H7 (cell line): ENCODE data around the gene FLRT2. TPM values are rescaled to one million over a fixed set of nuclear protein-coding genes. Genes with fewer than 3 reads are reported as not detected.

Experiments used
- DNase-seq: peaks from one replicate; pipeline ENCODE4 v3.0.0; 2012
- H3K27me3 ChIP-seq: 2 replicates; pipeline ENCODE4 v1.6.0; 2011; ENCODE audit warnings: mild to moderate bottlenecking, low read length; ENCODE audit not compliant: control insufficient read depth, insufficient read depth
- H3K36me3 ChIP-seq: replicated peaks from 2 replicates; pipeline ENCODE4 v1.5.1; 2011; ENCODE audit warnings: low read length; ENCODE audit not compliant: control insufficient read depth, insufficient read depth
- H3K4me3 ChIP-seq: 2 replicates; pipeline ENCODE4 v1.5.1; 2011; ENCODE audit warnings: low read depth, mild to moderate bottlenecking, control low read depth, low read length, moderate library complexity; ENCODE audit not compliant: insufficient read depth
- total RNA-seq: library from RNA; depleted of rRNA; stranded (reverse); fragments of >200 nt; shearing (Covaris generic); gene quantifications from 2 replicates; pipeline ENCODE4 v1.2.3, GENCODE V29; 2014

The FLRT2 gene
- total RNA-seq, 1 experiment from 2014 or later = 8.6 TPM

DNA sequence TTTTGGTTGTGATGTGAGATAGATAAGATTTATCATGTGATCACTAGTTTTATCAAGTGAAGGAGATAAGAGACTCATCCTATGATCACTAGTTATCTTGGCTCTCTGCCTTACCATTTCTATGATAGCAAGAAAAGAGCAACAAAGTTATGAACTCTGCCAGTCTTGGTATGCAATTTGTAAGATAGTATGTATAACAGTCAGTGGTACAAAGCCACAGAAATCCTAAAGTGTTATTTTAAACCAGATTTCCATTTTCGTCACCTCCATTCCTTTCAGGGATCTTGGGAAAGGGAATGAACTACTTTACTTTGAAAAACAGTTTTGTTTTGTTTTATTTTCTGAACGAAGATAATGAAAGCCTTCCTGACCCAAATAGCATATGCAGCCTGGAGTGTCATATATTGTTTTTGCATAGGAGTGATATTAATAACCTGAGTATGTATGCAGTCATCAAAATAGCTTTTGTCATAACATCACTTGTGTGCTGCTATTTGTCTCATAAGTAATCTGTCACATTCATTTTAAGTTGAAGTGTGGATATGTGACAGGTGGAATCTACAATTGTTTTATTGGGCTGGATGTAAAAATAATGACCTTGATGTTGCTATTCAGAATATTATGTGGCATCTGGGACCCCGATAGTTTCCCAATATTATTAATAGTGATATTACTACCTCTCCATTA lies 35.0 kb downstream of the FLRT2 start:
- Histone ChIP-seq H3K36me3 (no peaks in the 10 kb centered on the region), H3K27me3 (no peaks in the 10 kb centered on the region), H3K4me3 (no peak overlapping the region)
- DNase-seq = no peak

DNA sequence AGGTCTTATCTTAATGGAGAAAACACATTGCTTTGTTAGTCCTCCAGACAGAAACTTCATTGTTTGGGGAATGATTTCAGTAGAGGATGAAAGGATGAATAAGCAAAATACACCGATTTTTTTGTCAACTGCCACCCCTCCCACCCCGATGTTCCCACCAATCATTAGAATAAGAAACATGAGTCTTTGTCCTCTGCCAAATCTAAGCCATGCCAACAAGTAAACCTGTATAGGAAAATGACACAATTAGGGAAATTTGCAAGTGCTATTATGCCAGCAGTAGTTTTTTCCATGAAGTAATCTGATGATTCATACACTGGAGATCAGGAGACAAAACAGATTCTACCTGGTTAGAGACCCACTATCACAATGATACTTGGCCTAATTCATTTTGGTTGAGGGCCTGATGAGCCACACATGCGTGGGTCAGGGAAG lies 35.9 kb downstream of the FLRT2 start:
- H3K36me3 ChIP-seq = no peaks in the 10 kb centered on the region
- DNase-seq = no peak
- H3K4me3 ChIP-seq = no peak overlapping the region
- H3K27me3 ChIP-seq = no peaks in the 10 kb centered on the region

DNA sequence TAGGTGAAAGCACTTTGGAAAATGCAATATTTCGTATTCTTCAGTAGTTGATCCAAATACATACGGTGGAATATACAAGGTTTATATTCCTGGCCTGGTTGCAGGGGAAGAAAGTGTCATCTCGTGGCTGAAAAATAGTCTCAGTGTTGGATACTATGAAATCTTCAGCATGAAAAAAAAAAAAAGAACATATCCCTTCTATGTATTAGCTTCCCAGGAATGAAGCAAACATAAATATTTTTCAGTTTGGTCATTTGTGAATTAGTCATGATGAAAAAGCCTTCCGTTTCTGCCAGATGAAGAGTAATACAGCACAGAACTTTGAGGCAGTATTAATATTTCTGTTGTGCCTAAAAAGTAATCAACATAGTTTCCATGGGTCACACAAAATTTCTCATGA lies 36.7 kb downstream of the FLRT2 start:
- no peak for DNase-seq
- H3K27me3 ChIP-seq = no peaks in the 10 kb centered on the region
- no peak overlapping the region for H3K4me3 ChIP-seq
- no peaks in the 10 kb centered on the region for H3K36me3 ChIP-seq

- no peaks in the 10 kb centered on the region for H3K36me3 ChIP-seq
- no peaks in the 10 kb centered on the region for H3K27me3 ChIP-seq
- H3K4me3 ChIP-seq = no peak overlapping the region
- DNase-seq = no peak
Observed at GRCh38 chr14:85572011-85572410, 42.1 kb downstream of the FLRT2 start.

- Histone ChIP-seq H3K36me3 (no peaks in the 10 kb centered on the region), H3K4me3 (no peak overlapping the region), H3K27me3 (no peaks in the 10 kb centered on the region)
- DNase-seq = no peak
Observed at GRCh38 chr14:85572845-85573244, 42.9 kb downstream of the FLRT2 start.

DNA sequence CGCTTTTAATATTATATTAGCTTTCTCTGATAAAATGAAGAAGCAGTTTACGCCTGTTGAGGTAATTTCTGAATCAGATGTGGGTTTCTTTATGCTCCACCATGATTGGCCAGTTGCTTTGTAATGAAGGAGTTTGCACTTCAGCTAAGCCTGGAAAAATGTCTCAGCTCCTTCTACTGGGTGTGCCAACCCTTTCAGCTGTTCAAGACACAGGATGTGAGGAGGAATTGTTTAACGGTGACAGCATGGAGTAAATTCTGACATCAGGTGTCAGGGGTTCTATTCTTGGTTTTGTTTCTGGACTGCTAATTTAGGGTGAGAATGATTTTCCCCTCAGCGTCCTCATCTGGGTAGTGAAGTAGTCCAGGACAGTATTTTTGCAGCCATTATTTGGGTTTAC lies 43.5 kb downstream of the FLRT2 start:
- DNase-seq = no peak
- Histone ChIP-seq H3K4me3 (no peak overlapping the region), H3K27me3 (no peaks in the 10 kb centered on the region), H3K36me3 (no peaks in the 10 kb centered on the region)

- H3K27me3 ChIP-seq = no peaks in the 10 kb centered on the region
- H3K36me3 ChIP-seq = no peaks in the 10 kb centered on the region
- H3K4me3 ChIP-seq = no peak overlapping the region
- peak; percentile 5 for DNase-seq
Observed at GRCh38 chr14:85574853-85575616, 45.1 kb downstream of the FLRT2 start.

DNA sequence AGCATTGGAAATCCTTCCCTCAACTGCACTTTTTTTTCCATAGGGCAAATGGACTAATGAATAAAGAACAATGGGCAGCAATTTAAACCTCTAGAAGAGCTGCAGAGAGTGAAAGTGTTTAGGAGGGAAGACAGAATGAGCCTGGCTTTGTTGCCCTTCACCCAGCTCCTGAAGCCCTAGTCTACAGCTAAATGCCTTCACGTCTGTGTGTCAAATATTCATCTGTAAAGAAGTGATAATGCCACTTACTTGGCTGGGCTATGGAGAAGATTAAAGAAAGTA lies 45.6 kb downstream of the FLRT2 start:
- Histone ChIP-seq H3K27me3 (no peaks in the 10 kb centered on the region), H3K4me3 (no peak overlapping the region), H3K36me3 (no peaks in the 10 kb centered on the region)
- no peak for DNase-seq

- H3K4me3 ChIP-seq = no peak overlapping the region
- H3K36me3 ChIP-seq = no peaks in the 10 kb centered on the region
- no peaks in the 10 kb centered on the region for H3K27me3 ChIP-seq
- no peak for DNase-seq
Observed at GRCh38 chr14:85576218-85576617, 46.3 kb downstream of the FLRT2 start.

- DNase-seq = no peak
- H3K4me3 ChIP-seq = no peak overlapping the region
- no peaks in the 10 kb centered on the region for H3K36me3 ChIP-seq
- H3K27me3 ChIP-seq = no peaks in the 10 kb centered on the region
Observed at GRCh38 chr14:85576848-85577542, 47.1 kb downstream of the FLRT2 start.

- Histone ChIP-seq H3K36me3 (no peaks in the 10 kb centered on the region), H3K4me3 (no peak overlapping the region), H3K27me3 (no peaks in the 10 kb centered on the region)
- no peak for DNase-seq
Observed at GRCh38 chr14:85577543-85578114, 47.7 kb downstream of the FLRT2 start.

DNA sequence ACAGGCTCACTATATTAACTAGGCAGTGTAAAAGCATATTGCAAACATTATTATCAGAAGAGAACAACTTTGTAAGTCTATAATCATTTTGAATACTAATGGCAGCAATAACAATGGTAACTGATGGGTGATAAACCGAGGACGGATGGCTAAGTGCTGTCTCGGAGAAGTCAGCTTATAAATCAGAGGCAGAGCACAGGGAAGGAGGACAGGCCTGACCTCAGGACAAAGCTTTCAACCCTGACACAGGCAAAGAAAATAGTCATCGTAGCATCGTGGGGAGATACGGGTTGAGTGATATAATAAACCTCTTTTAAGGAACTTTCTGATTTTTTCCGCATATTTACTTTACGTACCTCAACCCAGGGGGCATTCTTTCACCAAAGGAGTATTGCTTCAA lies 48.4 kb downstream of the FLRT2 start:
- Histone ChIP-seq H3K27me3 (no peaks in the 10 kb centered on the region), H3K36me3 (no peaks in the 10 kb centered on the region), H3K4me3 (no peak overlapping the region)
- no peak for DNase-seq

DNA sequence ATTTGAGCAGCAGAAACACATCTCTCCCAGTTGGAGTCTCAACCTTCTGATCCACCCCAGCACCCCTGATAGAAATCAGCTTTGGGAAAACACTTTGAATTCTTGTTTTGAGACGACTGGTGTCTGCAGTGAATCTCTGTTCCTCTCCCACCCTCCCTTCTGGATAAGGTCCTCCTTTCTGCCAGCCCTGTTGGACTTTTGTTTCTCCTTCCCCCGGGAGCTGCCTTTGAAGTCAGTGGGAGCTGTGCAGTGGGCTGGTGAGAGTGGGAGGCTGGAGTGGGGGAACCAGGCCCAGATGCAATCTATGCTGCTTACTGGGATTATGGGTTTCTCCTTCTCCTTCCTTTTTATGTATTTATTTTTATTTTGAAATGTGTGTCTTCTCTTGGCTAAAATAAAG lies 49.0 kb downstream of the FLRT2 start:
- Histone ChIP-seq H3K4me3 (no peak overlapping the region), H3K27me3 (no peaks in the 10 kb centered on the region), H3K36me3 (no peaks in the 10 kb centered on the region)
- DNase-seq = no peak

- Histone ChIP-seq H3K36me3 (no peaks in the 10 kb centered on the region), H3K4me3 (no peak overlapping the region), H3K27me3 (no peaks in the 10 kb centered on the region)
- DNase-seq = no peak
Observed at GRCh38 chr14:85579942-85580341, 50.0 kb downstream of the FLRT2 start.
